Limb (tissue), 2 donors: ENCODE data around the gene NGLY1.

ENCODE experiments used
- DNase-seq, 2 donors: peaks; one replicate each; pipeline ENCODE4 v3.0.0-alpha.2; 2016; ENCODE audit errors: extremely low spot score in 2 of 2

The NGLY1 gene

GRCh38 chr3:25782938-25783660 is at the start of gene NGLY1:
Gene NGLY1 (minus strand): TSS chr3:25783443. CDS start chr3:25783390, 53 bp downstream.
- DNase-seq, result peak; percentile 86 to 89

- DNase-seq, result peak in 1 of 2 donors; percentile 47
These were observed 48.3 kb upstream of the NGLY1 start for GRCh38 chr3:25831578-25831977.

- peak in 1 of 2 donors; percentile 73 for DNase-seq
These were observed 47.4 kb upstream of the NGLY1 start for GRCh38 chr3:25830373-25831280.

GRCh38 chr3:25826510-25826909 is 43.3 kb upstream of the NGLY1 start:
- DNase-seq, result no peak

- DNase-seq, result no peak
These were observed 40.1 kb upstream of the NGLY1 start for GRCh38 chr3:25823314-25823713.

- DNase-seq, result no peak
These were observed 38.7 kb upstream of the NGLY1 start for GRCh38 chr3:25821746-25822573.

GRCh38 chr3:25820816-25821486 is 37.7 kb upstream of the NGLY1 start:
- DNase-seq, result no peak

- peak in 1 of 2 donors; percentile 11 for DNase-seq
These were observed 37.1 kb upstream of the NGLY1 start for GRCh38 chr3:25820366-25820765.

- no peak for DNase-seq
These were observed 35.1 kb upstream of the NGLY1 start for GRCh38 chr3:25818335-25818734.

- DNase-seq, result no peak
These were observed 34.4 kb upstream of the NGLY1 start for GRCh38 chr3:25817638-25818037.

GRCh38 chr3:25817107-25817506 is 33.9 kb upstream of the NGLY1 start:
- no peak for DNase-seq

GRCh38 chr3:25812644-25813043 is 29.4 kb upstream of the NGLY1 start:
- no peak for DNase-seq

GRCh38 chr3:25804676-25805075 is 21.4 kb upstream of the NGLY1 start:
- no peak for DNase-seq

GRCh38 chr3:25803833-25804232 is 20.6 kb upstream of the NGLY1 start:
- DNase-seq, result no peak

- no peak for DNase-seq
These were observed 18.5 kb upstream of the NGLY1 start for GRCh38 chr3:25801786-25802185.

GRCh38 chr3:25789596-25790556 is 6.6 kb upstream of the NGLY1 start, which contains the start of gene OXSM:
Gene OXSM (plus strand): TSS chr3:25790090. CDS start chr3:25791021, 931 bp downstream.
- peak; percentile 90 for DNase-seq

- no peak for DNase-seq
These were observed 6.0 kb upstream of the NGLY1 start for GRCh38 chr3:25789209-25789595.

GRCh38 chr3:25787689-25788088 is 4.4 kb upstream of the NGLY1 start:
- DNase-seq, result no peak

GRCh38 chr3:25785826-25786225 is 2.6 kb upstream of the NGLY1 start:
- no peak for DNase-seq

- DNase-seq, result no peak
These were observed 1.7 kb upstream of the NGLY1 start for GRCh38 chr3:25784971-25785370.
